ENCODE data around the gene IGF2R. TPM values are rescaled to one million over a fixed set of nuclear protein-coding genes. Genes with fewer than 3 reads are reported as not detected.

IGF2R gene
- total RNA-seq, 1 experiment from 2014 or later, result 75.3 TPM

DNA sequence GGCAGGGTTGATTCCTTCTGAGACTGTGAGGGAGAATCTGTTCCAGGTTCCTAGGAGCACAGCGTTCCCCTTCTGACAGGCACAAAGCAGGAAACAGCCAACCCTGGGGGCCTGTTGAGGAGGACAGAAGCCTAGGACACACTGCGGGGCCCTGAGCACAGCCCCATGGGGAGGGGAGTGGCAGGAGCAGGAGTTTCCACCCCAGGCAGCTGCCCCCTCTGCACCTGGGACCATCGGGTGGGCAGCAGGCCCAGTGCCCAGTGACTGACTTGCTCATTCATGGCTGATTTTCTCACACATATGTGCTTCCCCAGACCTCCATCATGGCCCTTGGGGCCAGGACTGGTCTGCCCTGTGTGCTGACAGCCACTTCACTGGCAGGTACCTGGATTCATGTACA lies 146.5 kb downstream of the IGF2R start:
- Mint-ChIP-seq H3K9me3 (peaks cover 23% of the 10 kb centered on the region), H3K27ac (no peak overlapping the region), H3K27me3 (ENCODE audit: low read depth) (no peaks in the 10 kb centered on the region), H3K4me3 (no peak overlapping the region), H3K36me3 (peaks cover 10% of the 10 kb centered on the region), H3K4me1 (peaks cover 16% of the 10 kb centered on the region)
- ATAC-seq, result no peak
- no peak for DNase-seq (ENCODE audit: low spot score)
- TF ChIP-seq TEAD1 (CRISPR knock-in tag; IDR thresholded peaks at IDR 0.05) (no peak), NFYB (CRISPR knock-in tag; conservative IDR thresholded peaks at IDR 0.05; ENCODE audit: low read depth) (no peak), JUN (CRISPR knock-in tag; IDR thresholded peaks at IDR 0.05) (no peak), SP1 (CRISPR knock-in tag; conservative IDR thresholded peaks at IDR 0.05) (no peak)
- ChIA-PET CTCF (no interaction called here), POLR2A (no interaction called here)

DNA sequence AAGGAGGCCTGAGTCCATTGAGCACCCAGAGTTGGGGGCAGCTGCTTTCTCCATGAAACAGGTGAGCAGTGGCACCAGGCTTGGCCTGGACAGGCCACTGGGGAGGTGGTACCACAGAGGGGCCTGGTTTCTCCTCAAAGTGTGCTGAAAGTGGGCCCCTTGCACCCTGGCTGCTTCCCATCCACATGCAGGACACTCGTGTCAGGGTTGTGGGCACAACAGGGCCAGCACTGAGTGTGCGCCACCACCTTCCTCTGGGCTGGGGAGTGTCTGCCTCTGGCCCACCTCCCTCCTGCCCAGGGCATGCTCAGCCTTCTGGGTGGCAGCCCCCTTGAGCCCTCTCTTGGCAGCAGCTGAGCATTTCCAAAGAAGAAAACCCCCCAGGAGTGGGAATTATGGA lies 147.5 kb downstream of the IGF2R start:
- ChIA-PET POLR2A (no interaction called here), CTCF (no interaction called here)
- Mint-ChIP-seq H3K27ac (no peak overlapping the region), H3K9me3 (peaks cover 23% of the 10 kb centered on the region), H3K36me3 (peaks cover 10% of the 10 kb centered on the region), H3K27me3 (ENCODE audit: low read depth) (no peaks in the 10 kb centered on the region), H3K4me3 (no peak overlapping the region), H3K4me1 (peaks cover 7% of the 10 kb centered on the region)
- TF ChIP-seq, protein P1, sequence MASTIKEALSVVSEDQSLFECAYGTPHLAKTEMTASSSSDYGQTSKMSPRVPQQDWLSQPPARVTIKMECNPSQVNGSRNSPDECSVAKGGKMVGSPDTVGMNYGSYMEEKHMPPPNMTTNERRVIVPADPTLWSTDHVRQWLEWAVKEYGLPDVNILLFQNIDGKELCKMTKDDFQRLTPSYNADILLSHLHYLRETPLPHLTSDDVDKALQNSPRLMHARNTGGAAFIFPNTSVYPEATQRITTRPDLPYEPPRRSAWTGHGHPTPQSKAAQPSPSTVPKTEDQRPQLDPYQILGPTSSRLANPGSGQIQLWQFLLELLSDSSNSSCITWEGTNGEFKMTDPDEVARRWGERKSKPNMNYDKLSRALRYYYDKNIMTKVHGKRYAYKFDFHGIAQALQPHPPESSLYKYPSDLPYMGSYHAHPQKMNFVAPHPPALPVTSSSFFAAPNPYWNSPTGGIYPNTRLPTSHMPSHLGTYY (CRISPR knock-in tag; IDR thresholded peaks at IDR 0.05), result no peak
- TF ChIP-seq SMAD3 (CRISPR knock-in tag; IDR thresholded peaks at IDR 0.05; ENCODE audit: borderline replicate concordance) (no peak), E2F4 (CRISPR knock-in tag; IDR thresholded peaks at IDR 0.05; ENCODE audit: borderline replicate concordance, low read depth) (no peak), ZNF396 (CRISPR knock-in tag; IDR thresholded peaks at IDR 0.05; ENCODE audit: borderline replicate concordance) (no peak), HMGA2 (CRISPR knock-in tag; IDR thresholded peaks at IDR 0.05) (no peak), SP1 (CRISPR knock-in tag; conservative IDR thresholded peaks at IDR 0.05) (no peak), ZMAT4 (CRISPR knock-in tag; IDR thresholded peaks at IDR 0.05) (no peak), JUN (CRISPR knock-in tag; IDR thresholded peaks at IDR 0.05) (no peak), TP53 (CRISPR knock-in tag; IDR thresholded peaks at IDR 0.05) (no peak), ZNF317 (CRISPR knock-in tag; IDR thresholded peaks at IDR 0.05; ENCODE audit: borderline replicate concordance, low read depth) (no peak), ZNF263 (CRISPR knock-in tag; IDR thresholded peaks at IDR 0.05; ENCODE audit: low read depth) (no peak), NR3C1 (CRISPR knock-in tag; conservative IDR thresholded peaks at IDR 0.05; ENCODE audit: low read depth) (no peak), ATF1 (CRISPR knock-in tag; IDR thresholded peaks at IDR 0.05) (no peak), TEAD4 (CRISPR knock-in tag; IDR thresholded peaks at IDR 0.05) (no peak), ETV6 (CRISPR knock-in tag; IDR thresholded peaks at IDR 0.05) (no peak)
- TF ChIP-seq, protein P2, sequence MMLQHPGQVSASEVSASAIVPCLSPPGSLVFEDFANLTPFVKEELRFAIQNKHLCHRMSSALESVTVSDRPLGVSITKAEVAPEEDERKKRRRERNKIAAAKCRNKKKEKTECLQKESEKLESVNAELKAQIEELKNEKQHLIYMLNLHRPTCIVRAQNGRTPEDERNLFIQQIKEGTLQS (CRISPR knock-in tag; conservative IDR thresholded peaks at IDR 0.05), result no peak
- TF ChIP-seq, protein P3, sequence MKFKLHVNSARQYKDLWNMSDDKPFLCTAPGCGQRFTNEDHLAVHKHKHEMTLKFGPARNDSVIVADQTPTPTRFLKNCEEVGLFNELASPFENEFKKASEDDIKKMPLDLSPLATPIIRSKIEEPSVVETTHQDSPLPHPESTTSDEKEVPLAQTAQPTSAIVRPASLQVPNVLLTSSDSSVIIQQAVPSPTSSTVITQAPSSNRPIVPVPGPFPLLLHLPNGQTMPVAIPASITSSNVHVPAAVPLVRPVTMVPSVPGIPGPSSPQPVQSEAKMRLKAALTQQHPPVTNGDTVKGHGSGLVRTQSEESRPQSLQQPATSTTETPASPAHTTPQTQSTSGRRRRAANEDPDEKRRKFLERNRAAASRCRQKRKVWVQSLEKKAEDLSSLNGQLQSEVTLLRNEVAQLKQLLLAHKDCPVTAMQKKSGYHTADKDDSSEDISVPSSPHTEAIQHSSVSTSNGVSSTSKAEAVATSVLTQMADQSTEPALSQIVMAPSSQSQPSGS (CRISPR knock-in tag; IDR thresholded peaks at IDR 0.05; ENCODE audit: borderline replicate concordance, low read depth), result no peak
- TF ChIP-seq, protein P4, sequence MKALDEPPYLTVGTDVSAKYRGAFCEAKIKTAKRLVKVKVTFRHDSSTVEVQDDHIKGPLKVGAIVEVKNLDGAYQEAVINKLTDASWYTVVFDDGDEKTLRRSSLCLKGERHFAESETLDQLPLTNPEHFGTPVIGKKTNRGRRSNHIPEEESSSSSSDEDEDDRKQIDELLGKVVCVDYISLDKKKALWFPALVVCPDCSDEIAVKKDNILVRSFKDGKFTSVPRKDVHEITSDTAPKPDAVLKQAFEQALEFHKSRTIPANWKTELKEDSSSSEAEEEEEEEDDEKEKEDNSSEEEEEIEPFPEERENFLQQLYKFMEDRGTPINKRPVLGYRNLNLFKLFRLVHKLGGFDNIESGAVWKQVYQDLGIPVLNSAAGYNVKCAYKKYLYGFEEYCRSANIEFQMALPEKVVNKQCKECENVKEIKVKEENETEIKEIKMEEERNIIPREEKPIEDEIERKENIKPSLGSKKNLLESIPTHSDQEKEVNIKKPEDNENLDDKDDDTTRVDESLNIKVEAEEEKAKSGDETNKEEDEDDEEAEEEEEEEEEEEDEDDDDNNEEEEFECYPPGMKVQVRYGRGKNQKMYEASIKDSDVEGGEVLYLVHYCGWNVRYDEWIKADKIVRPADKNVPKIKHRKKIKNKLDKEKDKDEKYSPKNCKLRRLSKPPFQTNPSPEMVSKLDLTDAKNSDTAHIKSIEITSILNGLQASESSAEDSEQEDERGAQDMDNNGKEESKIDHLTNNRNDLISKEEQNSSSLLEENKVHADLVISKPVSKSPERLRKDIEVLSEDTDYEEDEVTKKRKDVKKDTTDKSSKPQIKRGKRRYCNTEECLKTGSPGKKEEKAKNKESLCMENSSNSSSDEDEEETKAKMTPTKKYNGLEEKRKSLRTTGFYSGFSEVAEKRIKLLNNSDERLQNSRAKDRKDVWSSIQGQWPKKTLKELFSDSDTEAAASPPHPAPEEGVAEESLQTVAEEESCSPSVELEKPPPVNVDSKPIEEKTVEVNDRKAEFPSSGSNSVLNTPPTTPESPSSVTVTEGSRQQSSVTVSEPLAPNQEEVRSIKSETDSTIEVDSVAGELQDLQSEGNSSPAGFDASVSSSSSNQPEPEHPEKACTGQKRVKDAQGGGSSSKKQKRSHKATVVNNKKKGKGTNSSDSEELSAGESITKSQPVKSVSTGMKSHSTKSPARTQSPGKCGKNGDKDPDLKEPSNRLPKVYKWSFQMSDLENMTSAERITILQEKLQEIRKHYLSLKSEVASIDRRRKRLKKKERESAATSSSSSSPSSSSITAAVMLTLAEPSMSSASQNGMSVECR (CRISPR knock-in tag; IDR thresholded peaks at IDR 0.05; ENCODE audit: borderline replicate concordance), result no peak
- TF ChIP-seq, protein P5, sequence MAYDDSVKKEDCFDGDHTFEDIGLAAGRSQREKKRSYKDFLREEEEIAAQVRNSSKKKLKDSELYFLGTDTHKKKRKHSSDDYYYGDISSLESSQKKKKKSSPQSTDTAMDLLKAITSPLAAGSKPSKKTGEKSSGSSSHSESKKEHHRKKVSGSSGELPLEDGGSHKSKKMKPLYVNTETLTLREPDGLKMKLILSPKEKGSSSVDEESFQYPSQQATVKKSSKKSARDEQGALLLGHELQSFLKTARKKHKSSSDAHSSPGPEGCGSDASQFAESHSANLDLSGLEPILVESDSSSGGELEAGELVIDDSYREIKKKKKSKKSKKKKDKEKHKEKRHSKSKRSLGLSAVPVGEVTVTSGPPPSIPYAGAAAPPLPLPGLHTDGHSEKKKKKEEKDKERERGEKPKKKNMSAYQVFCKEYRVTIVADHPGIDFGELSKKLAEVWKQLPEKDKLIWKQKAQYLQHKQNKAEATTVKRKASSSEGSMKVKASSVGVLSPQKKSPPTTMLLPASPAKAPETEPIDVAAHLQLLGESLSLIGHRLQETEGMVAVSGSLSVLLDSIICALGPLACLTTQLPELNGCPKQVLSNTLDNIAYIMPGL (CRISPR knock-in tag; IDR thresholded peaks at IDR 0.05), result no peak
- DNase-seq (ENCODE audit: low spot score), result no peak
- no peak for ATAC-seq
